ENCODE measurements around the gene ZNF765. TPM values are rescaled to one million over a fixed set of nuclear protein-coding genes. Genes with fewer than 3 reads are reported as not detected.

The ZNF765 gene
- total and polyA plus RNA-seq, 2 experiments from 2014 or later: 10.3 to 33.4 TPM

GRCh38 chr19:53455828-53456227 lies 60.9 kb downstream of the ZNF765 start:
- no peak overlapping the region for H3K4me3 Mint-ChIP-seq
- no peak for ATAC-seq
- H2AFZ ChIP-seq: no peak overlapping the region
- H3K9me3 Mint-ChIP-seq: peaks cover 49% of the 10 kb centered on the region
- no peaks in the 10 kb centered on the region for H3K79me2 ChIP-seq (replicated peaks; ENCODE audit: insufficient read depth)
- peaks cover 12% of the 10 kb centered on the region for H3K4me1 Mint-ChIP-seq
- H4K20me1 ChIP-seq (replicated peaks; ENCODE audit: insufficient read depth): no peaks in the 10 kb centered on the region
- no peaks in the 10 kb centered on the region for H3K27me3 ChIP-seq (ENCODE audit: insufficient read depth)
- H3K36me3 ChIP-seq (ENCODE audit: insufficient read depth): peaks cover 63% of the 10 kb centered on the region
- no peak for TF ChIP-seq ETS1 (IDR thresholded peaks at IDR 0.05)
- TF ChIP-seq NANOG (IDR thresholded peaks at IDR 0.05; ENCODE audit: borderline replicate concordance): no peak
- TF ChIP-seq CREB1 (CRISPR knock-in tag; IDR thresholded peaks at IDR 0.05; ENCODE audit: low read depth): no peak
- no peak for TF ChIP-seq REST (IDR thresholded peaks at IDR 0.05; ENCODE audit: unreplicated experiment)
- no peak for TF ChIP-seq ZNF462 (CRISPR knock-in tag; IDR thresholded peaks at IDR 0.05)
- no peak for TF ChIP-seq STAT1 (IDR thresholded peaks at IDR 0.05; ENCODE audit: unreplicated experiment)
- no peak for TF ChIP-seq CTCF (conservative IDR thresholded peaks at IDR 0.05; ENCODE audit: low read depth in 2 of 2)
- no peak for TF ChIP-seq ZNF331 (CRISPR knock-in tag; IDR thresholded peaks at IDR 0.05; ENCODE audit: low read depth)
- no peak for TF ChIP-seq EZH2phosphoT487 (IDR thresholded peaks at IDR 0.05; ENCODE audit: unreplicated experiment)
- TF ChIP-seq ZNF114 (CRISPR knock-in tag; IDR thresholded peaks at IDR 0.05): no peak
- no peak for TF ChIP-seq JUNB (IDR thresholded peaks at IDR 0.05; ENCODE audit: unreplicated experiment)
- TF ChIP-seq POLR2AphosphoS5 (IDR thresholded peaks at IDR 0.05; ENCODE audit: low read depth): no peak
- TF ChIP-seq EZH2 (IDR thresholded peaks at IDR 0.05; ENCODE audit: low read depth, unreplicated experiment): no peak
- H3K4me3 ChIP-seq: no peak overlapping the region
- H3K27ac ChIP-seq (ENCODE audit: low read depth): no peak overlapping the region
- H3K4me1 ChIP-seq (ENCODE audit: insufficient read depth): no peaks in the 10 kb centered on the region
- DNase-seq (ENCODE audit: low spot score): no peak
- no peak overlapping the region for H3K4me2 ChIP-seq
- H3F3A ChIP-seq (replicated peaks; ENCODE audit: low read depth): 0 out of 2 replicates have a peak, but pooled peaks cover 11% of the 10 kb centered on the region
- peaks cover 87% of the 10 kb centered on the region for H3K36me3 Mint-ChIP-seq (ENCODE audit: low read depth)
- no peak overlapping the region for H3K27ac Mint-ChIP-seq
- peaks cover 3% of the 10 kb centered on the region for H3K27me3 Mint-ChIP-seq (ENCODE audit: insufficient read depth, low read depth, poor library complexity)
- H3K9me2 ChIP-seq (ENCODE audit: insufficient read depth): no peaks in the 10 kb centered on the region
